Glutamatergic neuron (in vitro differentiated cells): ENCODE data around the gene GDPD5. TPM values are rescaled to one million over a fixed set of nuclear protein-coding genes. Genes with fewer than 3 reads are reported as not detected.
A peak's percentile ranks its signal among the peaks of the same experiment; 100 is the strongest.

Experiments
- DNase-seq: peaks from one replicate; pipeline ENCODE4 v3.0.0; 2022
- H3K27ac Mint-ChIP-seq: one replicate; pipeline ENCODE4 v1.8.0; 2020; ENCODE audit warnings: mild to moderate bottlenecking, mixed read lengths, inconsistent platforms; ENCODE audit not compliant: unreplicated experiment
- H3K27me3 Mint-ChIP-seq: one replicate; pipeline ENCODE4 v1.8.0; 2020; ENCODE audit warnings: mild to moderate bottlenecking, moderate library complexity, mixed read lengths, inconsistent platforms; ENCODE audit not compliant: unreplicated experiment
- H3K36me3 Mint-ChIP-seq: one replicate; pipeline ENCODE4 v1.8.0; 2020; ENCODE audit warnings: mild to moderate bottlenecking, mixed read lengths, inconsistent platforms; ENCODE audit not compliant: unreplicated experiment
- H3K4me1 Mint-ChIP-seq: one replicate; pipeline ENCODE4 v1.8.0; 2020; ENCODE audit warnings: mild to moderate bottlenecking, low read depth, mixed read lengths, inconsistent platforms; ENCODE audit not compliant: unreplicated experiment
- H3K4me3 Mint-ChIP-seq: one replicate; pipeline ENCODE4 v1.8.0; 2020; ENCODE audit warnings: mild to moderate bottlenecking, mixed read lengths, inconsistent platforms; ENCODE audit not compliant: unreplicated experiment
- H3K9me3 Mint-ChIP-seq: one replicate; pipeline ENCODE4 v1.8.0; 2020; ENCODE audit warnings: mild to moderate bottlenecking, moderate library complexity, mixed read lengths, inconsistent platforms; ENCODE audit not compliant: unreplicated experiment
- CTCF ChIP-seq: fragments of 200-600 bp; sonication (generic); IDR thresholded peaks from one replicate; pipeline ENCODE4 v1.5.0; 2021; ENCODE audit not compliant: partially characterized antibody, unreplicated experiment
- total RNA-seq: library from RNA; stranded (reverse); fragmentation: NEBNext Ultra II Directional; extraction: Animal tissue kit (Norgen Biotek cat#: 25700); gene quantifications from one replicate; pipeline ENCODE4 v1.2.1, GENCODE V29; 2021; ENCODE audit not compliant: unreplicated experiment

Gene GDPD5
- total RNA-seq, 1 donor from 2014 or later, result 147 TPM

- Mint-ChIP-seq H3K9me3 (peaks cover 5% of the 10 kb centered on the region), H3K27ac (no peak overlapping the region), H3K4me1 (peaks cover 22% of the 10 kb centered on the region), H3K27me3 (peaks cover 12% of the 10 kb centered on the region), H3K4me3 (peak overlapping the region; percentile 28), H3K36me3 (no peaks in the 10 kb centered on the region)
- no peak for DNase-seq
- no peak for TF ChIP-seq CTCF
These were observed 9.3 kb upstream of the GDPD5 start for GRCh38 chr11:75535071-75535470.

GRCh38 chr11:75534259-75535069 lies 8.7 kb upstream of the GDPD5 start:
- peaks cover 5% of the 10 kb centered on the region for H3K9me3 Mint-ChIP-seq
- H3K36me3 Mint-ChIP-seq, result no peaks in the 10 kb centered on the region
- peaks cover 21% of the 10 kb centered on the region for H3K4me1 Mint-ChIP-seq
- no peak overlapping the region for H3K27ac Mint-ChIP-seq
- no peak for DNase-seq
- no peak for TF ChIP-seq CTCF
- H3K27me3 Mint-ChIP-seq, result peaks cover 12% of the 10 kb centered on the region
- peak overlapping the region; percentile 28 for H3K4me3 Mint-ChIP-seq

GRCh38 chr11:75533896-75534258 lies 8.1 kb upstream of the GDPD5 start:
- Mint-ChIP-seq H3K36me3 (no peaks in the 10 kb centered on the region), H3K4me1 (peaks cover 17% of the 10 kb centered on the region), H3K27me3 (peaks cover 8% of the 10 kb centered on the region), H3K4me3 (no peak overlapping the region), H3K9me3 (peaks cover 5% of the 10 kb centered on the region), H3K27ac (no peak overlapping the region)
- no peak for TF ChIP-seq CTCF
- no peak for DNase-seq

GRCh38 chr11:75532200-75533048 lies 6.7 kb upstream of the GDPD5 start:
- H3K27ac Mint-ChIP-seq, result peak overlapping the region; percentile 33
- TF ChIP-seq CTCF, result peak; percentile 96
- peak; percentile 83 for DNase-seq
- peaks cover 12% of the 10 kb centered on the region for H3K4me1 Mint-ChIP-seq
- H3K4me3 Mint-ChIP-seq, result no peak overlapping the region
- H3K9me3 Mint-ChIP-seq, result peaks cover 2% of the 10 kb centered on the region
- H3K36me3 Mint-ChIP-seq, result no peaks in the 10 kb centered on the region
- H3K27me3 Mint-ChIP-seq, result peaks cover 10% of the 10 kb centered on the region

- H3K4me1 Mint-ChIP-seq, result peaks cover 12% of the 10 kb centered on the region
- no peak for TF ChIP-seq CTCF
- H3K27ac Mint-ChIP-seq, result no peak overlapping the region
- H3K9me3 Mint-ChIP-seq, result peaks cover 4% of the 10 kb centered on the region
- H3K36me3 Mint-ChIP-seq, result no peaks in the 10 kb centered on the region
- H3K4me3 Mint-ChIP-seq, result no peak overlapping the region
- peaks cover 11% of the 10 kb centered on the region for H3K27me3 Mint-ChIP-seq
- DNase-seq, result no peak
These were observed 5.6 kb upstream of the GDPD5 start for GRCh38 chr11:75531325-75531724.
